Retina (tissue), 1 donor: ENCODE data around the gene DIPK1A.

Source experiments
- DNase-seq: peaks from one replicate; pipeline ENCODE4 v3.0.0-alpha.2; 2016

DIPK1A gene

DNA sequence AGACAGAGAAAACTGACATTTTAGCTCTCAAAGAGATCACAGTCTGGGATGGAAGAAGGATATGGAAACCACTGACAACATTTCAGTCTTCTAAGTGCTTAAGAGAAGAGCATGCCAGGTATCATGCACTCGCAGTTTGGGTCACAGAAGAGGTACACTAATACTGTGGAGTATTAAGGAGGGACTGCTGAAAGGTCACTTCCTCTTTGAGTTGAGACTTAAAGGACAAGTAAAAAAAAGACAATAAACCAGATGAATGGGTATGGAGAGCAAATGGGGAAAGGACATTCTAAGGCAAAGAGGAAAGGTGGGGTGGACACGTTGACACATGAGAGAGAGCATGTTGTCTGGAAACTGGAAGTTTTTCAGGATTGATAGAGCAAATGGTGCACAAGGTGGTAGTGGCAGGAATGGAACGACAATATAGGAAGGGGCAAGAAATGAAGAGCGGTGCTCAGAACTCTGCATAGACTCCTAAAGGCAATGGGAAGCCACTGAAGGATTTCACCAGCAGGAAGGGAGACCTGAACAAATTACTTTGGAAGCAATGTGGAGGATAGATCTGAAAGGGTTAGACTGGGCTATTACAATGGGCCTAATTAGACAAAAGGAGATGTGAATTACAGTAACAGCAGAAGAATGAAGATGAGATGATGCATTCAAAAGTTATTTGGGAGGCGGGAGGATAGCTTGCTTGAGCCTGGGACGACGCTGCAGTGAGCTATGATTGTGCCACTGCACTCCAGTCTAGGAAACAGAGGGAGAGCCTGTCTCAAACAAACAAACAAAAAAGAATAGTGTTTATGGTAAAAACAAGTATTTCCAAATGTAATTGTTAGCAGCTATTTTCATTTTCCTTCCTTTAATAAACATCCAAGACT lies 11.1 kb downstream of the DIPK1A start:
- DNase-seq = no peak

DNA sequence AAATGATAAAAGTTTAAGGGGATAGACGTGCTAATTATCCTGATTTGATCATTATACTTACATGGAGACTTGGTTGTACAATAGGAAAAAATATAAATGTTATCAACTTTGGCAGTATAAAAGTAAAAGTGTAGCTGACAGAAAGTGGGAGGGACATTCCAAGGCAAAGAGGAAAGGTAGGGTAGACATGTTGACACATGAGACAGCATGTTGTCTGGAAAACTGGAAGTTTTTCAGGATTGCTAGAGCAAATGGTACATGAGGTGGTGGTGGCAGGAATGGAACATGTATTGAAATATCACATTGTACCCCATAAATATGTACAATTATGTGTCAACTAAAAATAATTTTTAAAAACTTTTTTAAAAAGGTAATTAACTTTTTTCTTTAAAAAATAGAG lies 13.2 kb downstream of the DIPK1A start:
- no peak for DNase-seq

DNA sequence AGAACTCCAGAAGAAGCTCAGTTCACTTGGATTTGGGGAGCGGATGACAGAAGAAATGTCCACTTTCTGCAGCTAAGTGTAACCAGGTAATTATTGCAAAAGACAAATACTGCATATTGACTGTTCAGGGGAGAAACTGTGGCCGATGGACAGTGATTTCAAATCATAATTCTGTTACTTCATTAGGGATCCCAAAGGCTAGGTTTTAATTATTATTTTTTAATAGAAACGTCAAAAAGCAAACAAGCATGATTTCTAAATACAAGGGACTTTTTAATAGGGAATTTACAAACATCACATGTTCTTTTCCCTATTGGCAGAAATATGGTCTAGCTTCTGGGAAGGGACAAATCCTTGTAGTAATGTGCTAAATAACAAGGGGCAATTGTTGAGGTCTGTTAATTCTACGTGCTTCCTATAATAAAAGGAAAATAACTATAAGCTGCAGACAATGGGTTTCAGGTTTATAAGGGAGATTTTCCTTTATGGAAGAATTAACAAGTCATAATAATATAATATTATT lies 15.5 kb downstream of the DIPK1A start:
- DNase-seq = no peak

DNA sequence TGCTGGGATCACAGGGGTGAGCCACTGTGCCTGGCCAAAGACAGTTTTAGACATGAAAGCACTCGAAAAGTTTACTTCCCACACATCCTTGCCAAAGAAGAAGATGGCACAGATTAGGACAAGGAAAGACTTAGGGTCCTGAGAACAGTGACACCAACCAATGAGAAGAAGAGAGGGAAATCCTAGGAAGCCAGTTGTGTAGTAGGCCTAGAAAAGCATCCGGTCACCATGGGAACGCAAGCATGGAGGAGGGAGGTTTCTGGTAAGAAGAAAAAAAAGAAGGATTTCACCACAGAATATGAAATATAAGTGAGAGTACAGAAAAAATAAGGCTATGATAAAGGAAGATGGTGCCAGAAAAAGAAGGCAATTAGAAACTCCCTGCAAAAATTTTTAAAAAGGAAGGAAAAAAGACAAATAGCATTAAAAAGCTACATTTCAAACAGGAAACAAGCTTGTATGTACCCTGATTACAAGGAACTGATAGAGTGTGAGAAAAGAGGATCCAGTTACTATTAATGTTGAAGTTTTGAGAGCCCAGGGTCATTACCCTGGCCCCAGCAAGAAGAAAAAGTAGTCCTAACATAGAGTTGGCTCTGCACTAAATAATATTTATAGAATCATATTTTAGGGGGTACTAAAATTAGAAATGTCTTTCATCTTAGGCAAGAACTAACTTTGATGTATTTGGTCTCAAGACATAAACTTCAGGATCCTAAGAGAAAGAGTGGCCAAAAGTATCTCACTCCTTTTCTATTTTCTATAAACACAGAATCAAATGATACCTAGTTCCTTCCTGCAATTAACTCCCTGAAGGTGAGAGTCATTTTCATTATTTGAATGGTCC lies 16.1 kb downstream of the DIPK1A start:
- no peak for DNase-seq

DNA sequence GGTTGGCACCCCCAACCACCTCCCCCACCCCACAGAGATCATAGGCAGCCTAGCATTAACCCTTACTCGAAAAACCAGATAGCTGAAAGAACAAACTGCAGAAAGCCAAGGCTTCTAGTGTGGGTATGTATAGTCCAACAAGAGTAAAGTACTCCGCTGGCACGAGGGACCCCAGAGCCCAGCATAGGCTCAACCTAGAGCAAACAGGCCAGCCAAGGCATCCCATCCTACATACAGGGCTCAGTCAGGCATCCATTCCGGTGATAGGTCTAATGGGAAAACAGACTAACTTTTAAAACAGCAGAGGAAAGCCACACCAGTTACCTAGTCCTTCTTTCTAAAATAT lies 17.8 kb downstream of the DIPK1A start:
- no peak for DNase-seq

DNA sequence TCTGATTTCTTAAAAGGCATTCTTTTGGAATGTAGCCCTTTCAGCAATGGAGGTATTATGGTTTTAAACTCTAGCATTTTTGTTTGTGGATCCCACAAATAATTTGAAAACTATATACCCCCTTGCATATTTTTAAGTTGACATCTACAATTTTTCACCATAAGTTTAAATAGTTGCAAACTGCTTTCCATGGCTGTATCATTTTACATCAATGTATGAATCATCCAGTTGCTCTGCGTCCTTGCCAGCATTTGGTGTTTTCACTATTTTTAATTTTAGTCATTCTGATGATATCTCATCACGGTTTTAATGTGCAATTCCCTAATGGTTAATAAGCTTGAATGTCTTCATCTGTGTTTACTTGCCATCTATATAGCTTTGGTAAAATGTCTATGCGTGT lies 20.7 kb downstream of the DIPK1A start:
- no peak for DNase-seq

DNA sequence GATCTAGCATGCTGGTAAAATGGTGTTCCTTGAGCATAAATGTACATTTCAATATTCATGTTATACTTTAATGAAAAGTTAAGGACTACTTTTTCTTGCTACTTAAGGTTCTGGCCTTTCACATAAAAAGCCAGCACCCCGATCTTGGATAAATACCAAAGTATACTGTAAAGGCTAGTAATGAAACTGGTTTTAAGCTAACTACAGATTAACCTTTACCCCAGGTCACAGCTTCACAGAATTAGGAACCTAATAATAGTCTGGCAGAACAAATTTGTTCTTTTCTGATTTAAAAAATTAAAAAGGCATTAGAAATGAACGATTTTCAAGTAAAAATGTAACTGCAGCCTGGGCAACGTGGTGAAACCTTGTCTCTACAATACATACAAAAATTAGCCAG lies 23.5 kb downstream of the DIPK1A start:
- no peak for DNase-seq

DNA sequence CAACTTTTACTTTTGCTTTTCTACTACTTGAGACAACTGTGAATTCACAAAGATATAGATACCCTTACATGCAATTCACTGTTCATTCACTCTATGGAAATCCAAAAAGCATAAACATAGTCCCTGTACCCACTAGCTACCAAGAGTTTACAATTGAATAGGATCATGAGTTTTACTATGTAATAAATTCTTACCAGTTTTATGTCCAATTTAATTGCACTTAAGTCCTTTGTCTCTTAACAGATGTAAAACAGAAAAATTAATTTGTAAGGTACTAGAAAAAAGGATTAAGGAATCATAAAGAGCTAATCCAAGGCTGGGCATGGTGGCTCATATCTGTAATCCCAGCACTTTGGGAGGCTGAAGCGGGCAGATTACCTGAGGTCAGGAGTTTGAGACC lies 24.4 kb downstream of the DIPK1A start:
- no peak for DNase-seq

DNA sequence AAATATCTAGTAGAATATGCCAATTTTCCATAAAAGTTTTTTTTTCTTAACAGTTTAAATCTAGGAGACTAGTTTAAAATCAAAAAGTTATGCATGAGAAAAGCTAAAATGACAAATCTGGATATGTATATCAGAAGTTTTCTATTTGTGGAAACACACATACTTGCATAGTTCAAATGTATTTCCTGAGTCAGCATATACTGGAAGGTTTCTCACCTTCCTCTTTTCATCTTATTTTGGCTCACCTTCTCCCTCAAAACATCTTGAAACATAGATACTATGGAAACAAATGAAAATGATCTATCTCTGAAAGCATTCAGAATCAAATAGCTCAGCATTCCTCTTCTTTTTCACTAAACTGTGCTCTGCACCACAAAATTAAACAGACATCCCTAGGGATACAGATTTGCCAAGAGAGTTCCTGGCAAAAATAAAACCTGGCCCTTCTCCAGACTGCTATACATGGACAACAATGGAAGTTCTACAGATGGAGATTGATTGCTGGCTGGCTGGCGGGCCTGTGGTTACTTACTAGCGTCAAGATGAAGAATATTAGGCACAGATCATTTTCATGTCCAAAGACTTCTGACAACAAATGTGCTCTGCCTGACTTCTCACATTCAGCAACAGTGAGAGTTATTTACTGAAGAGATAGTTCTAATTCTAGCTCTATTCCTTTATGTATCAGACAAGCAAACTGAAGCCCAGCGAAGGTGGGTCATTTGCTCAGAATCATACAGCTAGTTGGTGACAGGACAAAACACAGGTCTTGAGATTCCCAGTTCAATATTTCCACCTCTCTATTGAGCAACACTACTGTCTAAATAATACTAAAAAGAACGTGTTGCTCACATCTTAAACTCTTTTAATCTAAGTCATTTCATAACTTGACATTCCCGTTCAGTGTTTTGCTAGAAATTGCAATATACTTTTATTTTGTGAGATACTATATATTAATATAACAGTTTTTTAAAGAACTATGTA lies 26.6 kb downstream of the DIPK1A start:
- DNase-seq = no peak

DNA sequence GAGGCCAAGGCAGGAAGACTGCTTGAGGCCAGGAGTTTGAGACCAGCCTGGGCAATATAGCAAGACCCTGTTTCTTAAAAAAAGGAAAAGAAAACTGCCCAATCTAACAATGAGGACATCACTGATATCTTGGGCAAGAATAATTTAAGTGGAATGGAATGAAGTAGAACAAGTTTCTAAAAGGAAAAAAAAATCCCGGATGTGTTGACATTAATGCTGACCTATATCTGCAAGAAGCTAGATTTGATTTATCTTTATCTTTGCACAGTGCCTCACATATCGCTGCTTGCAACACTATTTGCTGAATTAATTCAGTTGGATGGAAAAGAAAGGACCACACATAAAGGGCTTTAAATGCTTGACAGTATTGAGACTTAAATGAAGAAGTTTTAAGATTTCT lies 27.8 kb downstream of the DIPK1A start:
- DNase-seq = no peak

DNA sequence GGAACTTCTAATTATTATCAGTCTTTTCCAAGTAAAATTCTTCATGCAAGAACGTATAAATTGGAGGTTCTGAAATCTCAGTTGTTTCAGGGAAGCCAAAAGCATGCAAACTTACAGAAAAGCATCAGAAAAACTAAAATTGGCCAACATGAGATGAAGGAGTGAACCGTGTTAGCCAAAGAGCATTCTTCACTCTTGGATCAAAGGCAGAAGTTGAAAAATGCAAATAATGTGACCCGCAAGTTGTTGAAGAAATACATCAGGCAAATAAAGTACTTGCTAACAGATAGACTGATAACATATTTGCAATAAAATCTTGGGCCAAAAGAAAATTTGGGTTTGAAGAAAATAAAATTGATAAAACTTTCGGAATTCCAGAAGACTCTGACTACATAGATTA lies 29.6 kb downstream of the DIPK1A start:
- no peak for DNase-seq

DNA sequence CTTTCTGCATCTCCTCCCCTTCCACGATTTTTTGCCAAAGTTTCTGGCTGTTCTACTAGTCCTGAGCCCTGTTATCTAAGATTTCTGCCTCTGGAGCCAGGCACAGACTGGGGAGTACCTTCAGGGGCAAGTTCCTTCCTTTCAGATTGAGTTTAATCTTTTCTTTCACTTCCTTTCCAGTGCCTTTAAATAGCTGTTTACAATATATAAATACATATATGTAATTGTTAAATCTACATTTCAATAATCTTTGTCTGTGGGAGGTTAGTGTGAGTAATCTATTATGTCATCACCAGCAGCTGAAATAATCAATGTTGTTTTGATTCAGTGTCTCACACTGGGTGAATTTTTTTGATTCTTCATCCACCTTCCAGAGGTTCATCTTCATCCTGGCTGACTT lies 31.8 kb downstream of the DIPK1A start:
- no peak for DNase-seq

DNA sequence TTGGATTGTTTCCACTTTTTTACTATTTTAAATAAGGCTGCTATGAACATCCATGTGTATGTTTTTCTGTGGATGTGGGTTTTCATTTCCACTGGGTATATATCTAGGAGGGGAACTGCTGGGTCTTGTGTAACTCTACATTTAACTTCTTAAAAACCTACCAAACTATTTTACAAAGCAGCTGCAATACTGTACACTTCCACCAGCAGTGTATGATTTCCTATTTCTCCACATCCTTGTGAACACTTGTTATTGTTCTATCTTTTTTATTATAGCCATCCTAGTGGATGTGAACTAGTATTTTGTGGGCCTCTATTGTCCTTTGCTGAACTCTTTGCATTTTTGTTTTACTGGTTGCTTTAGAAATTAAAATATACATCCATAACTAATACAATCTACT lies 33.4 kb downstream of the DIPK1A start:
- no peak for DNase-seq

DNA sequence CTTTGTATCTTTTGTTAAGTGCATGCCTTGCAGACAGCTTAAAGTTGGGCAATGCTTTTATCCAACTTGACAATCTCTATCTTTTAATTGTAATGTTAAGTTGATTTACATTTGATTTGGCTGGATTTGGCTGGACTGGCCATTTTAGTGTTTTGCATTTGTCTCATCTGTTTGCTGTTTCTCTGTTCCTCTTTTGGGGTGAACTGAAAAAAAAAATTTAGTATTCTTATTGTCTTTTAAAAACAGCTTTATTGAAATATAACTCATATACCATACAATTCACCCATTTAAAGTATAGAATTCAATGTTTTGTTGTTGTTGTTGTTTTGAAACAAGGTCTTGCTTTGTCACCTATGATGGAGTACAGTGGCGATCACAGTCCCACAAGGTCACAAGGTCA lies 34.4 kb downstream of the DIPK1A start:
- no peak for DNase-seq

DNA sequence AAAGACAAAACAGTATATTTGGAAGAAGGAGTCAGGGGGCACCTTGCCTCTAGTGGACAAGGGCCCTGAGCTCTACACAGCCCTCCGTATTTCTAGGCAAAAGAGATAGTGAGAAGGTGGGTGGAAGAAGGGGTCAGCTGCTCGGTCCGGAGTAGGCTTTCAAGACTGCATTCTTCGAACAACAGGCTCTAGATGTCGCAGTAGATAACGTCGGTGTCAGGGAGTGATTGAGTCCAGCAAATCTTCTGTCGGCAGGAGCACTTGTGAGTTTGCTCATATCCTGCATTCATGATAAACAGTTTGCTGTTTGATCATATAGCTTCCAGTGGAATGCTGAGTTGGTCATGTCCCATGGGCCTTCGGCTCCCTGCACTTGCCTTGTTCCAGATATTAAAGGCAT lies 36.8 kb downstream of the DIPK1A start:
- no peak for DNase-seq

DNA sequence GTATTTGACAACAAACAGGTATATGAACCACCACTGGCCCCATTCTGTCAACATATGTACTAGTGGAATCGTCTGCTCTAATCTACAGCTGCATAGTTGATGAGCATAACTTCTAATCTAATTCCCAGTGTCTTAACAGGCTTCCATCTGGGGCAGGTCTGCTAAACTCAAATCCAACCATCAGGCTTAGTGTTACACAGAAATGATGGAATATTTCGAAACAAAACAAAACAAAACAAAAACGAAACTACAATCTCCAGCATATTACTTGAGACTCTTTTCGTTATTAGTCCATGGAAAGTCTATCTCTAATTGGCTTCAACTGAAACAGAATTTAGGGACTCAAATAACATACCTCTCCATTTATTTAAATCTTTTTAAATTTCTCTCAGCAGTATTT lies 37.6 kb downstream of the DIPK1A start:
- no peak for DNase-seq

DNA sequence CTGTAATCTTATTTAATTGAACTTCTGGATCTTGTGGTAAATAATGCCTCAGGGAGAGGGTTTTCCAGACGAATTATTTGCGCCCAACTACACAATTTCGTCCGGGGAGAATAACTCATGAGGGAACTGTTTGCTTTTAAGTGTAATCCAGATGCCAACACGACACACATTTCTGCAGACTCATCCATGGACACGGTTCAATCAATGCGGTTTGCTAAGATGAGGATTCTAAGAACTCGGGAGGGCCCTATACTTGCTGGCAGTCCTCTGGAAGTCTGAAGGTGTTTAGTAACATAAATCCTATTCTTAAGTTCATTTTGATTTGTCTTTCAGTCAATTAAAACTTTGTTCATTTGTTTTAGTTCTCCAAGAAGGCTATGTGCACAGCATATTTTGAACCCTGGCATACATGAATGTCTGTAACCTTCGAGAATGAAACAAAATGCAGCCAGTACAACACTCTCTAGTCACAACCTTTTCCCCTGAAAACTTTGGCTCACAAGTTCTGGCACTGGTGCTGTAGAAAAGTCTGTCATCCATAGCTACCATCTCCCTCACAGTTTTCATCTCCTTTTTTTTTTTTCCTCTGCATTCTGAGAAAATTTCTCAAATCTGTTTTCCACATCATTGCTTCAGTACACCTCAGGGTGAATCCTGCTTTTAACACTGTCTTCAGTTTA lies 38.8 kb downstream of the DIPK1A start:
- peak; percentile 25 for DNase-seq

DNA sequence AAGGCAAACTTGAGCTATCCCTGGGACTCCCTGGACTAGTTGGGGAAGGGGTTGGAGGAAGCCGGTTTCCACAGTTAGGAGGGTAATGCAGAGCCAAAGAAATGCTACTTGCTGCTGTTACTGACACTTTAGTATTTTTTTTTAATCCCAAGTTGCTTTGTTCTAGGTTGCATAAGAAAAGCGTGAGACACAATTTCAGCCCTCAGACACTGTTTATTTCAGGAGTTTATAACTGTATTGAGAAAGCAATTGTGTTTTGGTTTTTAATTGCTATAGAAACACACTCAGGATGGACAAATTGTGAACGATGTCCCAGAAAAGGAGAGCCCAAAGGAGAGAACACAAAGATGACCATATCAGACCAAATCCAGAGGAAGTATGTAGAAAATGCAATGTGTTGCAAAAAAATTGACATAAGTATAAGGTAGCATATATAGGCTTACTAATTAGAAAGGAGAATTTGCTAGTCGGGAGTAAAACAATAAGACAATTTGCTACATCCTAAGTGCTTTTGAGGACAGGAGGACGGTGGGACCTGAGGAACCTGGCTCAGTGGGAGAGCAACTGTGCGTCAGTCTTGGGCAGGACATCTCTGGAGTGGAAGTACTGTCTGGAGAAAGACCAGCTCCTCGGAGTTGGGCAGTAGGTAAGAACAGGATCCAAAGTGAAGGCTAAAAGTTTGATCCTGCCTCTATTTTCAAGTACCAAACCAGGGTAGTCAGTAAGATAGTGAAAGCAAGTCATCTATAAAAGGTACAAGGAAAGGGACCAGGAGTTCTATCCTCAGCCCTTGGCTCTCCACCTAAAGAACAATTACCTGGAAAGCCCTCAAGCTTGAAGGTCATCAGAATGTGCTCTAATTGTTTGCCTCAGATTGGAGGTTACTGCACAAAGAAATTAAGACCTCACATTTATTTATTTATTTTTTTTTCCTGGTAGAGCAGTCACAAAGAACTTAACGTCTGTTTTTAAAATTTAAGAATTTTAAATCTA lies 39.9 kb downstream of the DIPK1A start:
- no peak for DNase-seq

DNA sequence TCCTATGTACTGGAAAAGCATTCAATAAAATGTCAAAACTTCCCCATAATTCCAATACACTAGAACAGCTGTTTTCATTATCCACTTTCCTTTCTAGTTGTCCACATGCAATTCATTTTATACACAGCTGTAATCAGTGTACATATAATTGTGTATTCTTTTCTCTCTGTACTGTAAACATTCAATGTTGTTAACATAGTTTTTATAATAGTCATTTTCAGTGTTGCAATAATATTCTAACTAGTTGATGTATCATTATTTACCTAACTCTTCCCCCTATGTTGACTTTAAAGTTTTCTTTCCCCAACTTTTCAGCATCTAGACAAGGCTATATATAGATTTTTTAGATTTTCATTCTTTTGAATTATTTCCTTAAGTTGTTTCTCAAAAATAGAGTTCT lies 44.4 kb downstream of the DIPK1A start:
- no peak for DNase-seq

DNA sequence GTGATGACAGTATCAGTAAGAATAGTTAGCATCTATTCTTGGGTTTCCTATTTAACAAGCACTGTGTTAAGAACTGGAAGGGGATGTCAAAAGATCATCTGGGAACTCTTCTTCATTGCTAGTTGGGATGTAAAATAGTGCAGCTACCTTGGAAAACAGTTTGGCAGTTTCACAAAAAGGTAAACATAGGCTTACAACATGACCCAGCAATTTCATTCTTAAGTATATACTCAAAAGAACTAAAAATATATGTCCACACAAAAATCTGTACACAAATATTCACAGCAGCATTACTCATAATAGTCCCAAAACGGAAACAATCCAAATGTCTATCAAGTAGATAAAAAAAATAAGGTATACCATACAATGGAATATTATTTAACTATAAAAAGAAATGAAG lies 45.7 kb downstream of the DIPK1A start:
- DNase-seq = no peak
